Neutrophil (primary cell): ENCODE data around the gene UNC80.

ENCODE experiments used
- H3K27ac ChIP-seq: fragments of 200-600 bp; sonication (generic); 2 replicates; pipeline ENCODE4 v1.5.1; 2016; ENCODE audit warnings: mild to moderate bottlenecking, moderate library complexity
- H3K27me3 ChIP-seq: fragments of 200-600 bp; sonication (generic); 2 replicates; pipeline ENCODE4 v1.6.0; 2016; ENCODE audit warnings: mild to moderate bottlenecking
- H3K36me3 ChIP-seq: fragments of 200-600 bp; sonication (generic); 2 replicates; pipeline ENCODE4 v1.5.1; 2017
- H3K4me1 ChIP-seq, 2 experiments: fragments of 200-600 bp in 1 of 2; sonication (generic) in 1 of 2; 1 replicate in 1 of 2; 2 replicates in 1 of 2; pipeline versions ENCODE4 v1.5.1 to v1.6.1; 2013 to 2016; ENCODE audit warnings: low read depth in 1 of 2, low read length in 1 of 2, mild to moderate bottlenecking in 1 of 2, moderate library complexity in 1 of 2; ENCODE audit not compliant: control insufficient read depth in 1 of 2, insufficient read depth in 1 of 2
- H3K4me3 ChIP-seq, 2 experiments: fragments of 200-600 bp in 1 of 2; sonication (generic) in 1 of 2; 1 replicate in 1 of 2; 2 replicates in 1 of 2; pipeline ENCODE4 v1.5.1; 2013 to 2016; ENCODE audit warnings: low read depth in 1 of 2, low read length in 1 of 2, mild to moderate bottlenecking in 1 of 2, moderate library complexity in 1 of 2
- H3K9me3 ChIP-seq: fragments of 200-600 bp; sonication (generic); 2 replicates; pipeline ENCODE4 v1.5.1; 2016
- TF ChIP-seq, protein P1 (sequence below): fragments of 200-600 bp; sonication (generic); IDR thresholded peaks from 2 replicates; pipeline ENCODE4 v1.5.1; 2016; ENCODE audit warnings: antibody characterized with exemption

Gene UNC80

DNA sequence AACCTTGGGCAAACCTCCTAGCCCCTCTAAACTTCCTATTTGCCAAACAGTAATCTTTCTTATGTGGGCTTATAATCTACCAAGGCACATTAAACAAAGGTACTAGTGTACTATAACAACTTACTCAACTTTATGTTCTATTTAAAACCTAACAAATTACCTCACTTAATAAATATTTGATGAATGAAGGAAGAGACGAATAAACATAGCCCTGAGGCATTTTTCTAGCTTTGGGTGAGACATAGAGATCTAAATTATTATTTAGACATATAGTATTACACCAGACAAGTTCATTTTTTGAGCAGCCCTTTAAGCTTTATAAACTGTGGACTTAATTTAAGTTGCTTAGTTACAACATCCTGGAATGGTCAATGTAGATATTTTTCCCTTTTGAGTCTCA, 104.6 kb downstream of the UNC80 start:
- Histone ChIP-seq H3K27ac (no peak overlapping the region), H3K9me3 (no peaks in the 10 kb centered on the region)

DNA sequence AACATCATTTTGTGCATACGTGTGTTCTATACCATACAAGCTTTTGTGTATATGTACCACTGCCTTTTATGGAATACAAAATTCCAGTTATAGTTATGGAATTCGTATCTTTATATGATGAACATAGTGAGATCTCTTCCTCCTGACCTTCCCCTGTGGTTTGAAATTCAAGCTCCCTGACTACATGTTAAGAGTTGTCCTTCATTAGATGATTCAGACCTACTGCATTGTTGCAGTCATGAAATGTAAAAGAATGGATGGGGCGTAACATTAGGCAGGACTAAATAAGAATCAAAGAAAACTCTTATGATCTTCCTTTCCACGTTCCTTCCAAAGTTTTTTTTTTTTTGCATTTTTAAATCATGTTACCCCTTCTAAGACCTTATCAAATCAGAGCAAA, 107.1 kb downstream of the UNC80 start:
- no peaks in the 10 kb centered on the region for H3K27me3 ChIP-seq
- TF ChIP-seq, protein P1, sequence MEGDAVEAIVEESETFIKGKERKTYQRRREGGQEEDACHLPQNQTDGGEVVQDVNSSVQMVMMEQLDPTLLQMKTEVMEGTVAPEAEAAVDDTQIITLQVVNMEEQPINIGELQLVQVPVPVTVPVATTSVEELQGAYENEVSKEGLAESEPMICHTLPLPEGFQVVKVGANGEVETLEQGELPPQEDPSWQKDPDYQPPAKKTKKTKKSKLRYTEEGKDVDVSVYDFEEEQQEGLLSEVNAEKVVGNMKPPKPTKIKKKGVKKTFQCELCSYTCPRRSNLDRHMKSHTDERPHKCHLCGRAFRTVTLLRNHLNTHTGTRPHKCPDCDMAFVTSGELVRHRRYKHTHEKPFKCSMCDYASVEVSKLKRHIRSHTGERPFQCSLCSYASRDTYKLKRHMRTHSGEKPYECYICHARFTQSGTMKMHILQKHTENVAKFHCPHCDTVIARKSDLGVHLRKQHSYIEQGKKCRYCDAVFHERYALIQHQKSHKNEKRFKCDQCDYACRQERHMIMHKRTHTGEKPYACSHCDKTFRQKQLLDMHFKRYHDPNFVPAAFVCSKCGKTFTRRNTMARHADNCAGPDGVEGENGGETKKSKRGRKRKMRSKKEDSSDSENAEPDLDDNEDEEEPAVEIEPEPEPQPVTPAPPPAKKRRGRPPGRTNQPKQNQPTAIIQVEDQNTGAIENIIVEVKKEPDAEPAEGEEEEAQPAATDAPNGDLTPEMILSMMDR, result no peak
- H3K27ac ChIP-seq, result no peak overlapping the region
- no peaks in the 10 kb centered on the region for H3K4me1 ChIP-seq
- H3K9me3 ChIP-seq, result no peaks in the 10 kb centered on the region
- H3K36me3 ChIP-seq, result no peaks in the 10 kb centered on the region
- H3K4me3 ChIP-seq, result no peak overlapping the region

More for the DNA sequence above, 104.6 kb downstream of the UNC80 start:
- Histone ChIP-seq H3K4me3 (no peak overlapping the region), H3K27me3 (no peaks in the 10 kb centered on the region), H3K4me1 (no peaks in the 10 kb centered on the region), H3K36me3 (no peaks in the 10 kb centered on the region)
- TF ChIP-seq, protein P1, result no peak

DNA sequence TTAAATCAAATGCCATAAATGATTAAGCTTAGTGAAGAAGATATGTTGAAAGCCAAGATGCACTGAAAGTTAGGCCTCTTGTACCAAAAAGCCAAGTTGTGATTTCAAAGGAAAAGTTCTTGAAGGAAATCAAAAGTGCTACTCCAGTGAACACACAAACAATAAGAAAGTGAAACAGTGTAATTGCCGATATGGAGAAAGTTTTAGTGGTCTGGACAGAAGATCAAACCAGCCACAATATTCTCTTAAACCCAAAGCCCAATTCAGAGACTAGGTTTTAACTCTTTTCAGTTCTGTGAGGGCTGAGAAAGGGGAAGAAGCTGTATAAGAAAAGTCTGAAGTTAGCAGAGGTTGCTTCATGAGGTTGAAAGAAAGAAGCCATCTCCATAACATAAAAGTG, 129.0 kb downstream of the UNC80 start:
- Histone ChIP-seq H3K4me1 (no peaks in the 10 kb centered on the region), H3K4me3 (no peak overlapping the region), H3K27me3 (no peaks in the 10 kb centered on the region), H3K27ac (no peak overlapping the region), H3K36me3 (no peaks in the 10 kb centered on the region), H3K9me3 (no peaks in the 10 kb centered on the region)
- TF ChIP-seq, protein P1, result no peak

DNA sequence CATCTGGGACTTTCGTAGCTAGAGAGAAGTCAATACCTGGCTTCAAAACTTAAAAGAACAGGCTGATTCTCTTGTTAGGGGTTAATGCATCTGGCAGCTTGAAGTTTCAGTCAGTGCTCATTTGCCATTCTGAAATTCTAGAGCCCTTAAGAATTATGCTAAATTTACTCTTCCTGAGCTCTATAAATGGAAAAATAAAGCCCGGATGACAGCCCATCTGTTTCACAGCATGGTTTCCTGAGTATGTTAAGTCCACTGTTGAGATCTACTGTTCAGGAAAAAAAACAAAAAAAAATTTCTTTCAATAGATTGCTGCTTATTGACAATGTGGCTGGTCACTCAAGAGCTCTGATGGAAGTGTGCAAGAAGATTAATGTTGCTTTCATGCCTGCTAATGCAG, 129.5 kb downstream of the UNC80 start:
- H3K36me3 ChIP-seq, result no peaks in the 10 kb centered on the region
- TF ChIP-seq, protein P1, result no peak
- H3K4me3 ChIP-seq, result no peak overlapping the region
- no peaks in the 10 kb centered on the region for H3K27me3 ChIP-seq
- H3K4me1 ChIP-seq, result no peaks in the 10 kb centered on the region
- H3K9me3 ChIP-seq, result no peaks in the 10 kb centered on the region
- no peak overlapping the region for H3K27ac ChIP-seq

DNA sequence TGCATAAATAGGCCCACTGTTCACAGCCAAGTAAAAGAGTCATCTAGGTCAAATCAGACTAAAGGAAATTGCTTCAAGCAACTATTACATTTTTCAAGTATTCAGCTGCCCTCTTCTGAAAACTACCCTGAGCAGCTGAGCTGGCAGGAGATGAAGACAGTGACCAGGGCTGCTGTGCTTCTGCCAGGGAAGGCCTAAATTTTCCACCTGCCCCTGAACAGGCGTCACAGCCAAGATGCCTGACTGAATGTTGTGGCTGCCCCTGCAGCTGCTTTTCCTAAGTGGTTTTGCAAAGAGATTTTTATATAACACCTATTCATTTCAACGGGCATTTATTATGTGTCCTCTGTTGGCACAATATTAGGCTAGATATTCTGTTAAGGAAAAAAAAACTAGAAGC, 134.1 kb downstream of the UNC80 start:
- H3K4me3 ChIP-seq, result no peak overlapping the region
- H3K27me3 ChIP-seq, result no peaks in the 10 kb centered on the region
- H3K36me3 ChIP-seq, result no peaks in the 10 kb centered on the region
- no peaks in the 10 kb centered on the region for H3K9me3 ChIP-seq
- TF ChIP-seq, protein P1, result no peak
- no peak overlapping the region for H3K27ac ChIP-seq
- H3K4me1 ChIP-seq, result no peaks in the 10 kb centered on the region

DNA sequence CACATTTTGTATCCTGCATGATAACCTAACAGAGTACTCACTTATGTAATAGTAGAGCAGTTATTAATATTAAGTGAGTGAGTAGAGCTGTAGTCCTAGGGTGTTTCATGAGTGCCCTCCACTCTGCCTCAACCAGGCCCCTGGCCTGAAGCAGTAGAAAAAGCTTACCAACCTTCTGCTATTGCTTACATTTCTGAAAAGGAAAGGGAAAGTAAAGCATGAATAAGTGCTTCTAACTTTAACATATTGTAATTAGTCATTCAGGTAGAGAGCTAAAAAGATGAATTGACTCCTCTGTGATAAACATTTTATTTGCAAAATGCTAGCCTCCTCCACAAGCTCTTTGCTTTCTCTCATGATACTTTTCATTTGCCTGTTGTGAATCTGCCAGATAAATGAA, 136.1 kb downstream of the UNC80 start:
- TF ChIP-seq, protein P1, result no peak
- Histone ChIP-seq H3K9me3 (no peaks in the 10 kb centered on the region), H3K4me3 (no peak overlapping the region), H3K36me3 (no peaks in the 10 kb centered on the region), H3K27me3 (no peaks in the 10 kb centered on the region), H3K27ac (no peak overlapping the region), H3K4me1 (no peaks in the 10 kb centered on the region)
